OCI-LY7 (cell line): Measurements from ENCODE around the gene HMCES. TPM values are rescaled to one million over a fixed set of nuclear protein-coding genes. Genes with fewer than 3 reads are reported as not detected.

Experiments
- BruUV-seq: library from RNA; stranded (reverse); fragments of 400-500 nt; replicated peaks from 2 replicates; lab custom pipeline; 2021; lab: Mats Ljungman, UMichigan
- CTCF ChIA-PET: fragments of 300-600 bp; sonication (Branson Sonifier 250); formaldehyde crosslinking; loops from one replicate; lab custom pipeline; 2022; ENCODE audit warnings: antibody characterized with exemption; ENCODE audit not compliant: unreplicated experiment; lab: Charles Lee
- POLR2A ChIA-PET: fragments of 300-600 bp; sonication (Branson Sonifier 250); formaldehyde crosslinking; loops from one replicate; lab custom pipeline; 2022; ENCODE audit warnings: antibody characterized with exemption; lab: Charles Lee
- DNase-seq: peaks from one replicate; pipeline ENCODE4 v3.0.0-alpha.2; 2015; ENCODE audit warnings: low spot score
- H2AFZ ChIP-seq: fragments of 200-600 bp; sonication (generic), shearing (Covaris generic); 2 replicates; pipeline ENCODE4 v1.6.1; 2014; ENCODE audit warnings: mild to moderate bottlenecking, antibody characterized with exemption, low read length, moderate library complexity
- H3K27ac ChIP-seq: fragments of 200-600 bp; sonication (generic); 2 replicates; pipeline ENCODE4 v1.5.1; 2014; ENCODE audit warnings: mixed run types, low read depth, mild to moderate bottlenecking, moderate library complexity, low read length, inconsistent platforms; ENCODE audit not compliant: poor library complexity, severe bottlenecking
- H3K36me3 ChIP-seq: fragments of 200-600 bp; sonication (generic); 2 replicates; pipeline ENCODE4 v1.6.1; 2014; ENCODE audit warnings: mild to moderate bottlenecking, antibody characterized with exemption, low read length, moderate library complexity, mixed read lengths; ENCODE audit not compliant: insufficient read depth
- H3K4me1 ChIP-seq: fragments of 200-600 bp; sonication (generic); 2 replicates; pipeline ENCODE4 v1.5.1; 2014; ENCODE audit warnings: mild to moderate bottlenecking, low read length; ENCODE audit not compliant: insufficient read depth, poor library complexity, severe bottlenecking
- H3K4me2 ChIP-seq: fragments of 200-600 bp; sonication (generic); 2 replicates; pipeline ENCODE4 v1.6.1; 2014; ENCODE audit warnings: mild to moderate bottlenecking, low read length
- H3K4me3 ChIP-seq: fragments of 200-600 bp; sonication (generic); 2 replicates; pipeline ENCODE4 v1.5.1; 2014; ENCODE audit warnings: mild to moderate bottlenecking, low read depth, low read length; ENCODE audit not compliant: poor library complexity, severe bottlenecking
- H3K79me2 ChIP-seq: fragments of 200-600 bp; sonication (generic); 2 replicates; pipeline ENCODE4 v1.6.1; 2016; ENCODE audit warnings: low read depth, mild to moderate bottlenecking, low read length, moderate library complexity, mixed read lengths; ENCODE audit not compliant: insufficient read depth
- H3K9me2 ChIP-seq: fragments of 200-600 bp; sonication (generic); 2 replicates; pipeline ENCODE4 v1.6.1; 2016; ENCODE audit warnings: mild to moderate bottlenecking, low read length, mixed read lengths; ENCODE audit not compliant: insufficient read depth
- H3K9me3 ChIP-seq: fragments of 200-600 bp; sonication (generic); 2 replicates; pipeline ENCODE4 v1.6.1; 2014; ENCODE audit warnings: mild to moderate bottlenecking, mixed run types, low read length, mixed read lengths
- H4K20me1 ChIP-seq: fragments of 200-600 bp; sonication (generic); 2 replicates; pipeline ENCODE4 v1.6.1; 2014; ENCODE audit warnings: mild to moderate bottlenecking, antibody characterized with exemption, low read length, moderate library complexity, mixed read lengths; ENCODE audit not compliant: insufficient read depth
- CTCF ChIP-seq: fragments of 200-600 bp; sonication (generic); conservative IDR thresholded peaks from 2 replicates; pipeline ENCODE4 v1.5.1; 2014; ENCODE audit warnings: mild to moderate bottlenecking, antibody characterized with exemption, low read length, moderate library complexity, mixed read lengths
- EZH2phosphoT487 ChIP-seq: fragments of 200-600 bp; sonication (generic); IDR thresholded peaks from 2 replicates; pipeline ENCODE4 v1.6.1; 2018; ENCODE audit warnings: low read depth, borderline replicate concordance, mild to moderate bottlenecking, mixed run types, antibody characterized with exemption, low read length, moderate library complexity, mixed read lengths
- intact Hi-C: fragments of 100-400 bp; cut with micrococcal nuclease; formaldehyde crosslinking; loops from one replicate; pipeline ENCODE4 v1.10.0; 2022; ENCODE audit not compliant: unreplicated experiment
- total RNA-seq, 2 experiments: library from RNA; depleted of rRNA in 1 of 2; stranded (reverse); fragments of >200 nt in 1 of 2; shearing (Covaris generic) in 1 of 2; gene quantifications; 2 replicates each; pipeline ENCODE4 v1.2.3, GENCODE V29; 2014 to 2022

HMCES gene
- total RNA-seq, 2 experiments from 2014 or later, result 90.6 to 287 TPM

- H3K4me2 ChIP-seq, result no peak overlapping the region
- H3K9me2 ChIP-seq, result no peaks in the 10 kb centered on the region
- CTCF ChIA-PET, result no interaction called here
- intact Hi-C loops, result no loop called here
- TF ChIP-seq CTCF (no peak), EZH2phosphoT487 (no peak)
- BruUV-seq, result no TSS peak
- H3K36me3 ChIP-seq, result no peaks in the 10 kb centered on the region
- H3K4me3 ChIP-seq, result no peak overlapping the region
- H3K27ac ChIP-seq, result no peak overlapping the region
- H3K4me1 ChIP-seq, result peaks cover 21% of the 10 kb centered on the region
- POLR2A ChIA-PET, result interaction anchor here (0.5 to 1.3 kb wide), 8 partner anchors 9 to 219 kb away, joined by 3 to 6 read pairs (median 3); partner anchors contain the start of gene COPG1
- no peak for DNase-seq
- peaks cover 9% of the 10 kb centered on the region; the same call in 1 of the 2 replicates for H3K9me3 ChIP-seq
- H2AFZ ChIP-seq, result no peak overlapping the region
- no peaks in the 10 kb centered on the region for H4K20me1 ChIP-seq
- no peaks in the 10 kb centered on the region for H3K79me2 ChIP-seq
Measured at GRCh38 chr3:129239991-129240390, 38.7 kb upstream of the HMCES start.

GRCh38 chr3:129240436-129240835, 38.2 kb upstream of the HMCES start:
- POLR2A ChIA-PET, result interaction anchor here (1.1 to 1.7 kb wide), 7 partner anchors 9 to 219 kb away, joined by 3 to 6 read pairs (median 4); partner anchors contain the start of gene COPG1
- peaks cover 7% of the 10 kb centered on the region; the same call in 1 of the 2 replicates for H3K9me3 ChIP-seq
- no peak overlapping the region for H3K4me2 ChIP-seq
- H3K27ac ChIP-seq, result no peak overlapping the region
- H3K36me3 ChIP-seq, result no peaks in the 10 kb centered on the region
- no peaks in the 10 kb centered on the region for H3K79me2 ChIP-seq
- no TSS peak for BruUV-seq
- DNase-seq, result no peak
- no peak overlapping the region for H2AFZ ChIP-seq
- H3K4me3 ChIP-seq, result no peak overlapping the region
- CTCF ChIA-PET, result no interaction called here
- TF ChIP-seq EZH2phosphoT487 (no peak), CTCF (no peak)
- no peaks in the 10 kb centered on the region for H4K20me1 ChIP-seq
- peaks cover 19% of the 10 kb centered on the region for H3K4me1 ChIP-seq
- H3K9me2 ChIP-seq, result no peaks in the 10 kb centered on the region
- intact Hi-C loops, result no loop called here

GRCh38 chr3:129245141-129245540, 33.5 kb upstream of the HMCES start:
- H4K20me1 ChIP-seq, result no peaks in the 10 kb centered on the region
- intact Hi-C loops, result loop anchor here (1.0 to 5.0 kb wide), 4 partner anchors 62 to 368 kb away; partner anchors contain the start of genes ACAD9 and CNBP
- no peak overlapping the region for H3K27ac ChIP-seq
- H3K4me2 ChIP-seq, result peak overlapping the region; percentile 49
- POLR2A ChIA-PET, result interaction anchor here (0.6 to 3.4 kb wide), 10 partner anchors 8 to 275 kb away, joined by 3 to 15 read pairs (median 3); no protein-coding TSS in a partner anchor
- peaks cover 24% of the 10 kb centered on the region for H3K4me1 ChIP-seq
- DNase-seq, result no peak
- H2AFZ ChIP-seq, result peak overlapping the region; percentile 49; the same call in 1 of the 2 replicates
- CTCF ChIA-PET, result interaction anchor here (0.7 to 2.8 kb wide), 7 partner anchors 21 to 275 kb away, joined by 3 to 17 read pairs (median 4); no protein-coding TSS in a partner anchor
- no peak for TF ChIP-seq CTCF
- no peak for TF ChIP-seq EZH2phosphoT487
- H3K9me2 ChIP-seq, result no peaks in the 10 kb centered on the region
- H3K4me3 ChIP-seq, result no peak overlapping the region
- no peaks in the 10 kb centered on the region for H3K36me3 ChIP-seq
- no peaks in the 10 kb centered on the region for H3K9me3 ChIP-seq
- peaks cover 17% of the 10 kb centered on the region; the same call in 1 of the 2 replicates for H3K79me2 ChIP-seq
- BruUV-seq, result no TSS peak
